GM12878 (cell line): ENCODE data around the gene LEFTY1. TPM values are rescaled to one million over a fixed set of nuclear protein-coding genes. Genes with fewer than 3 reads are reported as not detected.
A peak's percentile ranks its signal among the peaks of the same experiment; 100 is the strongest.

Source experiments
- ATAC-seq: fragments of 200-7000 bp; cut with Tn5 transposase; 3 replicates; pipeline ENCODE4 v1.9.1; 2020; ENCODE audit warnings: mild to moderate bottlenecking, moderate library complexity
- BruUV-seq: library from RNA; stranded (reverse); fragments of 400-500 nt; replicated peaks from 2 replicates; lab custom pipeline; 2021; lab: Mats Ljungman, UMichigan
- CTCF ChIA-PET: fragments of 300-600 bp; sonication (Branson Sonifier 250); formaldehyde crosslinking; extraction: SDS; loops from one replicate; lab custom pipeline; 2021; ENCODE audit warnings: inconsistent platforms; lab: Yijun Ruan, JAX
- POLR2A ChIA-PET: fragments of 350-600 bp; formaldehyde crosslinking; extraction: SDS; loops from one replicate; lab custom pipeline; 2021; ENCODE audit warnings: inconsistent platforms; lab: Charles Lee
- RAD21 ChIA-PET: fragments of 300-600 bp; sonication (Branson Sonifier 250); formaldehyde crosslinking; loops from one replicate; lab custom pipeline; 2023; ENCODE audit warnings: antibody characterized with exemption; ENCODE audit not compliant: unreplicated experiment; lab: Charles Lee
- SMC1A ChIA-PET: fragments of 300-600 bp; sonication (Branson Sonifier 250); formaldehyde crosslinking; loops from one replicate; lab custom pipeline; 2023; ENCODE audit not compliant: unreplicated experiment, uncharacterized antibody; lab: Charles Lee
- DNase-seq: peaks from one replicate; pipeline ENCODE4 v3.0.0-alpha.2; 2011; ENCODE audit warnings: low read depth, low spot score
- FAIRE-seq: peaks from 3 replicates; lab custom pipeline; 2011; peaks lifted over from hg19 to GRCh38; lab: Jason Lieb, UNC
- H2AFZ ChIP-seq: 2 replicates; pipeline ENCODE4 v1.6.0; 2011; ENCODE audit warnings: low read depth, low read length, control low read depth; ENCODE audit not compliant: control insufficient read depth
- H3K27ac ChIP-seq: 2 replicates; pipeline ENCODE4 v1.5.1; 2011; ENCODE audit warnings: control low read depth; ENCODE audit not compliant: control insufficient read depth, insufficient read depth
- H3K27me3 ChIP-seq, 2 experiments: replicated peaks in 1 of 2; 2 replicates each; pipeline versions ENCODE4 v1.6.0 to v1.6.1; 2011; ENCODE audit warnings: low read length in 1 of 2; ENCODE audit not compliant: control insufficient read depth in 2 of 2, insufficient read depth in 2 of 2
- H3K36me3 ChIP-seq, 2 experiments: 2 replicates each; pipeline ENCODE4 v1.5.1; 2011; ENCODE audit warnings: low read length in 1 of 2; ENCODE audit not compliant: control insufficient read depth in 2 of 2, insufficient read depth in 2 of 2
- H3K4me1 ChIP-seq: 2 replicates; pipeline ENCODE4 v1.6.1; 2011; ENCODE audit warnings: mild to moderate bottlenecking, low read length, moderate library complexity, mixed read lengths; ENCODE audit not compliant: control insufficient read depth, insufficient read depth
- H3K4me2 ChIP-seq: 2 replicates; pipeline ENCODE4 v1.6.0; 2011; ENCODE audit warnings: control low read depth; ENCODE audit not compliant: control insufficient read depth, insufficient read depth
- H3K4me3 ChIP-seq: fragments of 200-600 bp; sonication (generic); 2 replicates; pipeline ENCODE4 v1.5.1; 2016
- H3K79me2 ChIP-seq: 2 replicates; pipeline ENCODE4 v1.6.0; 2011; ENCODE audit warnings: low read length; ENCODE audit not compliant: control insufficient read depth, insufficient read depth
- H3K9ac ChIP-seq: 2 replicates; pipeline ENCODE4 v1.8.0; 2011; ENCODE audit warnings: low read length, control low read depth, mixed read lengths; ENCODE audit not compliant: control insufficient read depth, insufficient read depth
- H3K9me3 ChIP-seq: replicated peaks from 3 replicates; pipeline ENCODE4 v1.5.1; 2011; ENCODE audit warnings: mild to moderate bottlenecking, low read length; ENCODE audit not compliant: control insufficient read depth, insufficient read depth
- H4K20me1 ChIP-seq: 2 replicates; pipeline ENCODE4 v1.6.0; 2011; ENCODE audit not compliant: control insufficient read depth, insufficient read depth
- HSF1 ChIP-seq: fragments of 150-350 bp; IDR thresholded peaks from 2 replicates; pipeline ENCODE4 v1.6.1; 2014; ENCODE audit warnings: mild to moderate bottlenecking, low read depth, low read length
- MTA2 ChIP-seq: fragments of 450-650 bp; IDR thresholded peaks from 2 replicates; pipeline ENCODE4 v1.6.1; 2016; ENCODE audit warnings: low read depth, mild to moderate bottlenecking, moderate library complexity
- NFXL1 ChIP-seq: fragments of 450-650 bp; IDR thresholded peaks from 2 replicates; pipeline ENCODE4 v1.6.1; 2017; ENCODE audit warnings: antibody characterized with exemption, mild to moderate bottlenecking, borderline replicate concordance
- NR2F1 ChIP-seq: fragments of 450-650 bp; conservative IDR thresholded peaks from 2 replicates; pipeline ENCODE4 v1.6.1; 2017; ENCODE audit warnings: mild to moderate bottlenecking
- WGBS: methylation state at CpG from one replicate; pipeline ENCODE4 v1.1.6; 2016; ENCODE audit warnings: low lambda C conversion rate; ENCODE audit not compliant: insufficient replicate concordance, insufficient coverage; ENCODE audit errors: missing lambda C conversion rate; 5-methylcytosine and 5-hydroxymethylcytosine counted together
- in situ Hi-C: fragments of 300-500 bp; cut with MboI; formaldehyde crosslinking; loops from 9 replicates; pipeline ENCODE4 v1.14.3; 2018; ENCODE audit warnings: mixed read lengths
- intact Hi-C: fragments of 100-400 bp; cut with micrococcal nuclease; formaldehyde crosslinking; loops from one replicate; pipeline ENCODE4 v1.14.2; 2022; ENCODE audit not compliant: unreplicated experiment
- polyA plus RNA-seq, 11 experiments: library from polyadenylated mRNA; depleted of rRNA in 4 of 11; unstranded in 6 of 11; stranded (reverse) in 5 of 11; fragments of >200 nt; fragmentation: Nextera tagmentation in 4 of 11; fragmentation: Illumina TruSeq in 1 of 11; extraction: Ambion mirVana in 4 of 11; extraction: Trizol in 1 of 11; gene quantifications; 1 replicate in 1 of 11; 2 replicates in 10 of 11; pipeline versions ENCODE4 v1.2.1 to v1.2.3, GENCODE V29; 2011 to 2016; ENCODE audit warnings: inconsistent platforms in 2 of 11, missing spikeins in 2 of 11, low read depth in 1 of 11
- total RNA-seq, 4 experiments: library from RNA; depleted of rRNA in 3 of 4; stranded (reverse); fragments of >200 nt in 3 of 4; fragmentation: Illumina TruSeq in 1 of 4; extraction: Trizol in 1 of 4; gene quantifications; 2 replicates each; pipeline versions ENCODE4 v1.2.1 to v1.2.3, GENCODE V29; 2013 to 2021

The LEFTY1 gene
- total and polyA plus RNA-seq, 10 of the 15 experiments (the other 5 are each of a cell fraction or from before 2014, with no cell fraction given) = 0.06 TPM; not detected in 8

- SMC1A ChIA-PET = no interaction called here
- no peak for DNase-seq
- WGBS = 50% methylated on average over 5 of the region's 6 CpGs
- H3K4me2 ChIP-seq = no peak overlapping the region
- no peaks in the 10 kb centered on the region for H3K79me2 ChIP-seq
- H2AFZ ChIP-seq = no peak overlapping the region
- H3K9ac ChIP-seq = no peak overlapping the region
- POLR2A ChIA-PET = interaction anchor here (1.2 kb wide), 1 partner anchor 8 kb away, joined by 3 read pairs; no protein-coding TSS in a partner anchor
- H3K4me3 ChIP-seq = no peak overlapping the region
- no peaks in the 10 kb centered on the region for H3K27me3 ChIP-seq
- H3K9me3 ChIP-seq = no peaks in the 10 kb centered on the region
- CTCF ChIA-PET = no interaction called here
- in situ Hi-C loops (no loop called here), intact Hi-C loops (no loop called here)
- H3K4me1 ChIP-seq = no peaks in the 10 kb centered on the region
- FAIRE-seq = no peak
- TF ChIP-seq MTA2 = no peak
- 0 out of 2 replicates have a peak, but pooled peaks have one; percentile 32 for TF ChIP-seq NR2F1
- no peak for TF ChIP-seq HSF1
- no peak for TF ChIP-seq NFXL1
- TF ChIP-seq, all 136 proteins: peak for 1
- RAD21 ChIA-PET = no interaction called here
- ATAC-seq = no peak
- no TSS peak for BruUV-seq
- Histone ChIP-seq H3K36me3 (no peaks in the 10 kb centered on the region), H3K27ac (no peak overlapping the region), H4K20me1 (no peaks in the 10 kb centered on the region)
Measured at GRCh38 chr1:225890346-225891228, 1.6 kb upstream of the LEFTY1 start.
